Activated naive CD8-positive, alpha-beta T cell treated with anti-CD3 and anti-CD28 coated beads for 36 hours (primary cell): Measurements from ENCODE around the gene PET117. TPM values are rescaled to one million over a fixed set of nuclear protein-coding genes. Genes with fewer than 3 reads are reported as not detected.
"Not testable (repeated sequence)": the region's sequence is repeated elsewhere in the genome, so short reads cannot be mapped to it uniquely, and the experiment has no call there.

Experiments
- DNase-seq: peaks from one replicate; pipeline ENCODE4 v3.0.0; 2021
- H3K27ac Mint-ChIP-seq: one replicate; pipeline ENCODE4 v1.8.0; 2022; ENCODE audit warnings: mild to moderate bottlenecking, moderate library complexity, mixed read lengths
- H3K27me3 Mint-ChIP-seq: one replicate; pipeline ENCODE4 v1.8.0; 2022; ENCODE audit warnings: mild to moderate bottlenecking, mixed read lengths
- H3K36me3 Mint-ChIP-seq: one replicate; pipeline ENCODE4 v1.8.0; 2021; ENCODE audit warnings: mild to moderate bottlenecking, mixed read lengths
- H3K4me1 Mint-ChIP-seq: one replicate; pipeline ENCODE4 v1.8.0; 2021; ENCODE audit warnings: mixed read lengths
- H3K4me3 Mint-ChIP-seq: one replicate; pipeline ENCODE4 v1.8.0; 2022; ENCODE audit warnings: mild to moderate bottlenecking, moderate library complexity, mixed read lengths
- H3K9me3 Mint-ChIP-seq: one replicate; pipeline ENCODE4 v1.8.0; 2022; ENCODE audit warnings: mixed read lengths
- total RNA-seq, 2 experiments: library from RNA; stranded (reverse); gene quantifications; one replicate each; pipeline ENCODE4 v1.2.3, GENCODE V29; 2021

PET117 gene
- 10 to 100 TPM; 21.4 to 21.9 TPM for total RNA-seq

DNA sequence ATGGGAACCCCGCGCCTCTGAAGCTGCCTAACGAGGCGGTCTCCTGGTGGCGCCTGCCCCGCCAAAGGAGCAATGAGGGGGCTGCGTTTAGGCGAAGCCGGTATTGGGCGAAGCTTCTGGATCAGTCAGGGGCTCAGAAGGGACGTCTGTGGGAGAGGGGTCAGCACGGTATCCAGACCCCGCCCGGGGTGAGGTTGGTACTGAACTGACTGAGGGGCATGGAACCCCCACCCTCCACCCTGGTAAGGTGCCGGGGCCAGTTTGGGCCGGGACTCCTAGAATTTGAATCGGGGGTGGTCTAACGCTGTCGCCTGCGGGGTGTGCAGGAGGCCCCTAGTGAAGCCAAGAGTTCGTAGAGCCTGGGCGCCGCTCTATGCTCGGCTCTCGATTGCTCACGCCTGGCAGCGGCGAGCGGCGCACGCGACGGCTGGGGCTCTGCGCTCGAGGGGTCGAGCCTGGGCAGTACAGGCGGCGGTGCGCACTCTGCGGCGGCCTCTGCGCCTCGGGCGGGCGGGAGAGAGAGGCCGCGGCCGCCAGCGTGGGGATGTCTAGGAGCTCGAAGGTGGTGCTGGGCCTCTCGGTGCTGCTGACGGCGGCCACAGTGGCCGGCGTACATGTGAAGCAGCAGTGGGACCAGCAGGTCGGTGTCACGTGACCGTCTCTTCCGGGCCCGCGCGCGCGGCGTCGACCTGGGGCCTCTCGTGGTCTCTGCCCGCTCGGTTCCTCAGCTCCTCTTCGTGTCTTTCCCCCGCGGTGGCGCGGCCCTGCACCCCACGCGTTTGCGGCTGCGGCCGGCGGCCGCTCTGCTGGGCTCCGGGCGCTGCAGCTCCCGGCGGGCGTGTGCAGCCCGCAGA lies at the start of gene PET117, which contains the start of gene KAT14:
Gene PET117, plus strand, starts transcription at position 452 of the 854 bp plus-strand sequence. Its CDS starts 93 bp downstream, at position 545.
Gene KAT14, plus strand, starts transcription at position 452 of the 854 bp plus-strand sequence. CDS start 4,798 bp downstream, outside the sequence.
- peak; percentile 94 for DNase-seq
- Mint-ChIP-seq H3K27me3 (no peaks in the 10 kb centered on the region), H3K27ac (peak within 1 kb of the TSS; percentile 87), H3K9me3 (no peaks in the 10 kb centered on the region), H3K36me3 (peaks cover 16% of the 10 kb centered on the region), H3K4me3 (peak within 1 kb of the TSS; percentile 79), H3K4me1 (peaks cover 22% of the 10 kb centered on the region)

- DNase-seq, H3K9me3 Mint-ChIP-seq, H3K4me1 Mint-ChIP-seq, H3K36me3 Mint-ChIP-seq, H3K4me3 Mint-ChIP-seq, H3K27ac Mint-ChIP-seq: not testable (repeated sequence)
- H3K27me3 Mint-ChIP-seq: peaks cover 11% of the 10 kb centered on the region
These were observed 49.4 kb upstream of the PET117 start for GRCh38 chr20:18088298-18088697.

DNA sequence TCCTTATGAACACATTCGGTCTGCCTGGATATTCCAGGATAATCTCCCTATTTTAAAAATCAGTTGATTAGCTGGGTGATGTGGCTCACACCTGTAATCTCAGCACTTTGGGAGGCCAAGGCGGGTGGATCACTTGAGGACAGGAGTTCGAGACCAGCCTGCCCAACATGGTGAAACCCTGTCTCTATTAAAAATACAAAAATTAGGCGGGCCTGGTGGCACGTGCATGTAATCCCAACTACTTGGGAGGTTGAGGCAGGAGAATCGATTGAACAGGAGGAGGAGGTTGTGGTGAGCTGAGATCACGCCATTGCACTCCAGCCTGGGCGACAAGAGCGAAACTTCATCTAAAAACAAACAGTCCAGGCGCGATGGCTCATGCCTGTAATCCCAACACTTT lies 48.8 kb upstream of the PET117 start:
- H3K36me3 Mint-ChIP-seq, H3K27ac Mint-ChIP-seq, H3K9me3 Mint-ChIP-seq, H3K4me3 Mint-ChIP-seq, DNase-seq, H3K4me1 Mint-ChIP-seq: not testable (repeated sequence)
- H3K27me3 Mint-ChIP-seq: peaks cover 11% of the 10 kb centered on the region

GRCh38 chr20:18090044-18090443 lies 47.6 kb upstream of the PET117 start:
- no peaks in the 10 kb centered on the region for H3K9me3 Mint-ChIP-seq
- no peak overlapping the region for H3K4me3 Mint-ChIP-seq
- peaks cover 11% of the 10 kb centered on the region for H3K27me3 Mint-ChIP-seq
- no peak overlapping the region for H3K27ac Mint-ChIP-seq
- no peaks in the 10 kb centered on the region for H3K4me1 Mint-ChIP-seq
- H3K36me3 Mint-ChIP-seq: no peaks in the 10 kb centered on the region
- no peak for DNase-seq

DNA sequence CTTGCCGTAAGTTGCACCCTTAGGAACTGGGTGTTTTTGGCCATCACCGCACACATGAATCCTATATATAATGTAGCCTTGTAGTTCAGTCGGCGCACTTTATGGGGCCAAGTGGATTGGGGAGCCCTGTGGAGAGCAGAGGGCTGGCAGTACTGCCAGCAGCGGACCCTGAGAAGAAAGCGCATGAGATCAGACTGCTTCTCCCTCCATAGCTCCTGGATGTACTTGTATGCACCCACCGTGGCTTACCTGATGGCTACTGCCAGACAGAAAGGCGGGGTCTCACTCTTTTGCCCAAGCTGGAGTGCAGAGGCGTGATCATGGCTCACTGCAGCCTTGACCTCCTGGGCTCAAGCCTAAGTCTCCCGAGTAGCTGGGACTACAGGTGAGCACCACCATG lies 47.2 kb upstream of the PET117 start:
- Mint-ChIP-seq H3K36me3 (no peaks in the 10 kb centered on the region), H3K9me3 (no peaks in the 10 kb centered on the region), H3K4me1 (no peaks in the 10 kb centered on the region), H3K27me3 (peaks cover 11% of the 10 kb centered on the region), H3K27ac (no peak overlapping the region), H3K4me3 (no peak overlapping the region)
- DNase-seq: no peak

DNA sequence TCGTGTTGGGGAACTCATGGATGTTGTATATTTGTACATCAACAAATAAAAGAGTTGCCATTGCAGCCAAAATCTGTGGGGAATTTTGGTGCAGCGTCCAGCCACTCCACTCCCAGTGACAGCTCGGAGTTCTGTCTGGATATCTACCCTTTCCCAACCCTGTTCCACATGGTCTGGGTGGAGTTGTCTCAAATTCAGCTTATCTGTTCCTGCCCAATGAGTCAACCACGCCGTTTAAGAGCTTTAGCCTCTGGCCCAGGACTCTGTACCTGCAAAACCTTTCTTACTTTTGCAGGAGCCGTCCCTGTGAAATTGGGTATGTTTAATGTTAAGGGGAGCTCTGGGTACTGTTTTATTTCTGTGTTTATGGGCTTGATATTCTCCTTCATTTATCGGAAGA lies 46.0 kb upstream of the PET117 start:
- no peaks in the 10 kb centered on the region for H3K4me1 Mint-ChIP-seq
- no peak for DNase-seq
- H3K27ac Mint-ChIP-seq: no peak overlapping the region
- H3K4me3 Mint-ChIP-seq: no peak overlapping the region
- peaks cover 11% of the 10 kb centered on the region for H3K27me3 Mint-ChIP-seq
- H3K36me3 Mint-ChIP-seq: no peaks in the 10 kb centered on the region
- no peaks in the 10 kb centered on the region for H3K9me3 Mint-ChIP-seq

DNA sequence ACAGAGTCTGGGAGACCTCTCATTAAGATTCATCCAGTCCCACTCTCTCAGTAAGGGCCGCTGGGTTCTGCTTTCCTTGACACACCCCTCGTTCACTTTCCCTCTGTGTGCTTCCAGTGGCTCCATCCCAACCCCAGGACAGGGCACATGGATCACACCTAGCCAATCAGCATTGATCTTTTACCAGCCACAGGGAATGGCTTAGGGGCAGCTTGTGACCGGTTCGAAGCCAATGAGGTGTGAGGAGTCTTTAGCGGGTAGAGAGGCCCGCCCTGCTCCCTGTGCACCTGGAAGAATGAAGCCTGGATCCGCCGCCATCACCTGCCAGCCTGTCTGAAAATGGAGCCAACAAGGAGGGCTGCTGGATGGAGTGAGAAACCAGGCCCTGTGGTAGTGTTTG lies 44.8 kb upstream of the PET117 start:
- no peak for DNase-seq
- H3K9me3 Mint-ChIP-seq: no peaks in the 10 kb centered on the region

DNA sequence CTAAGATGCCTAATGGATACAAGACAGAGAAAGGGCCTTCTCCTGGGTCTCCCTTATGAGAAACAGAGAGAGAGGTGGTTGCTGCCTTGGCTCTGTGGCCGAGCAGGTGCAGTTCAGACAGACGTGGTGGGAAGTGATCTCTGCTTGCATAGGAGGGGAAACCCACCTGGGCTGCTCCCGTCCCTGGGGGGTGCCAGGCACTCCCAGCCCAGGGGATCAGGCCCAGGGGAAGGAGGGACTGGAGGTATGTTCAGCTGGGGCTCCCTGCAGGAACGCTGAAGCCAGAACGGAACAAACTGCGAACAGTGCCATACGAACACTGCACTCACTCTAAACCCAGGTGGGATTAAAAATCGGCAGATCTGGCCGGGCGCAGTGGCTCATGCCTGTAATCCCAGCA lies 44.3 kb upstream of the PET117 start:
- H3K4me1 Mint-ChIP-seq: no peaks in the 10 kb centered on the region
- no peaks in the 10 kb centered on the region for H3K9me3 Mint-ChIP-seq
- H3K36me3 Mint-ChIP-seq: no peaks in the 10 kb centered on the region
- H3K27me3 Mint-ChIP-seq: peaks cover 6% of the 10 kb centered on the region
- DNase-seq: no peak
- H3K27ac Mint-ChIP-seq: no peak overlapping the region
- no peak overlapping the region for H3K4me3 Mint-ChIP-seq

More for the DNA sequence above, 44.8 kb upstream of the PET117 start:
- Mint-ChIP-seq H3K27ac (no peak overlapping the region), H3K36me3 (no peaks in the 10 kb centered on the region), H3K4me3 (no peak overlapping the region), H3K27me3 (peaks cover 9% of the 10 kb centered on the region), H3K4me1 (no peaks in the 10 kb centered on the region)

GRCh38 chr20:18094191-18094590 lies 43.5 kb upstream of the PET117 start:
- H3K27me3 Mint-ChIP-seq: peaks cover 6% of the 10 kb centered on the region
- no peak for DNase-seq
- H3K4me3 Mint-ChIP-seq: no peak overlapping the region
- H3K4me1 Mint-ChIP-seq: no peaks in the 10 kb centered on the region
- no peaks in the 10 kb centered on the region for H3K36me3 Mint-ChIP-seq
- H3K9me3 Mint-ChIP-seq: no peaks in the 10 kb centered on the region
- H3K27ac Mint-ChIP-seq: no peak overlapping the region

- not testable (repeated sequence) for H3K4me3 Mint-ChIP-seq, DNase-seq, H3K4me1 Mint-ChIP-seq, H3K36me3 Mint-ChIP-seq, H3K27me3 Mint-ChIP-seq, H3K27ac Mint-ChIP-seq, H3K9me3 Mint-ChIP-seq
These were observed 37.1 kb upstream of the PET117 start for GRCh38 chr20:18100569-18100968.

DNA sequence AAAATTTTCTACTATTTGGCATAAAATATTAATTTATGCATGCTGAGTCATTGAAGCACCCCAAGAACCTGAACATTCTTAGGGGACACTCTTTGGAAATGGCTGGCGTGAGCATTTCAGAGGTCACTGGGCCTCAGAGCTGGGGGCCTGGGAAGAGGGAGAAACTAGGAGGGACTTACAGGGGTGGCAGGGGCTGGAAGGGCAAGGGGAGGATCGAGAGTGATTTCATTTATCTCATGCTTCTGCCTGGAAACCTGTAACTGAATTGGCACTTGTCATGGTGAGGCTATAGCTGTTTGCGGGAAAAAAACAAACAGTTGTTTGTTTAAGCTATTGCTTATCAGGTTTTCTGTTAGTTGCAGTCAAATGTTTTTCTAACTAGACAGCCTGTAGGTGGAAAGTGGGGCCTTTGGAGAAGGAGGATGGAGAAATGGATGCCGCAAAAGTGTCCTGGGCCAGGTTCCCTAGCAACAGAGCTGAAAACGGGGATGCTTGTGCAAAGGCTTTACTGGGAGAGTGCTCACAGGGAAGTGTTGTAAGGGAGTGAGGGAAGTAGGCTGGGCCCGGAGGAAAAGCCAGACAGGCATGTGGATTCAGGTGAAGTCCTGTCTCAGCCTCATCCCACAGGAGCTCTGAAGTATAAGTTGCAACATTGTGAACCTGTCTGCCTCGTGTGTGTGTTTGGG lies 36.4 kb upstream of the PET117 start:
- H3K36me3 Mint-ChIP-seq: no peaks in the 10 kb centered on the region
- peaks cover 6% of the 10 kb centered on the region for H3K27me3 Mint-ChIP-seq
- H3K4me3 Mint-ChIP-seq: no peak overlapping the region
- no peak for DNase-seq
- H3K27ac Mint-ChIP-seq: no peak overlapping the region
- no peaks in the 10 kb centered on the region for H3K4me1 Mint-ChIP-seq
- H3K9me3 Mint-ChIP-seq: no peaks in the 10 kb centered on the region

DNA sequence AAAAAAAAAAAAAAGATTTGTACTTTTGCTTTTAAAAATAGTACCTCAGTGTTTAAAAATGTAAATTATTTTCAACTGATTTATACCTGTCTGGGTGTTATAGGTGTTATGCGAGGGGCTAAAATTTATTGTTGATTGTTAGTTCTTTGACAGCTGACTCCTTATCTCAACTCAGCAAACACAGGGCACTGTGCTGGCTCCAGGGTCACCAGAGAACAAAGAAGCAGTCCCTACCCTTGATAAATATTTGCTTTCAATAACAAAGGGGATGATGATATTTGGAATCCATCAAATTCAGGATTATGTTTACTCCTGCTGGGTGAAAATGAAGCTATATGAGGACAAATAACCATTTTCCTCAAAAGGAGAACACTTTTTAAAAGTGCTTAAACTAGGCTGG lies 34.2 kb upstream of the PET117 start:
- DNase-seq: no peak
- peaks cover 1% of the 10 kb centered on the region for H3K9me3 Mint-ChIP-seq
- no peak overlapping the region for H3K27ac Mint-ChIP-seq
- peaks cover 6% of the 10 kb centered on the region for H3K27me3 Mint-ChIP-seq
- no peaks in the 10 kb centered on the region for H3K36me3 Mint-ChIP-seq
- no peaks in the 10 kb centered on the region for H3K4me1 Mint-ChIP-seq
- no peak overlapping the region for H3K4me3 Mint-ChIP-seq

GRCh38 chr20:18108326-18108725 lies 29.3 kb upstream of the PET117 start:
- Mint-ChIP-seq H3K9me3 (peaks cover 4% of the 10 kb centered on the region), H3K27ac (no peak overlapping the region), H3K4me1 (no peaks in the 10 kb centered on the region)

DNA sequence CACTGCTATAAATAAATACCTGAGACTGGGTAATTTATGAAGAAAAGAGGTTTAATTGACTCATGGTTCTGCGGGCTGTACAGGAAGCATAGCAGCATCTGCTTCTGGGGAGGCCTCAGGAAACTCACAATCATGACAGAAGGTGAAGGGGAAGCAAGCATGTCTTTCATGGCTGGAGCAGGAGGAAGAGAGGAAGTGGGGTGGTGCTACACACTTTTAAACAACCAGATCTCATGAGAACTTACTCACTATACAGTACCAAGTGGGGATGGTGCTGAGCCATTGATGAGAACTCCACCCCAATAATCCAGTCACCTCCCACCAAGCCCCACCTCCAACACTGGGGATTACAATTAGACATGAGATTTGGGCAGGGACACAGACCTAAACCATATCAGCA lies 9.1 kb upstream of the PET117 start:
- H3K4me1 Mint-ChIP-seq, H3K27me3 Mint-ChIP-seq, H3K36me3 Mint-ChIP-seq, DNase-seq, H3K4me3 Mint-ChIP-seq: not testable (repeated sequence)
- peak overlapping the region; percentile 4 for H3K27ac Mint-ChIP-seq
- peaks cover 14% of the 10 kb centered on the region for H3K9me3 Mint-ChIP-seq

More at GRCh38 chr20:18108326-18108725, 29.3 kb upstream of the PET117 start:
- Mint-ChIP-seq H3K27me3 (peaks cover 4% of the 10 kb centered on the region), H3K4me3 (no peak overlapping the region), H3K36me3 (peaks cover 3% of the 10 kb centered on the region)
- no peak for DNase-seq

DNA sequence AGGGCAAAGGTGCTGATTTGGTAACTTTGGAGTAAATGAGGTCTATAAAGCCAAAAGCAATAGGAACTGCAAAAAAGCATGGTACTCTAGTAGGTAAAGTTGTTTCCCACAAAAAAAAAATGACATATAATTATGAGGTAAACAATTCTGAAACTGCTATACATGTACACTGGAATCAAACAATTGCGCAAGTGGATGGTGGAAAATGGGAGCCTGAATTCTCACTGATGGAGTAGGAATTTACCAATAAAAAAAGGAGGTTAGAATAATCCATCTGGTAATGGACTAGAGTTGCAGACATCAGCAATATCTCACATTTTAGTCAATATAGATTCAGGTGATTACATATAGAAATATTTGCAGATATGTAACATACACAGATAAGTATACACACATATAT lies 5.0 kb upstream of the PET117 start:
- Mint-ChIP-seq H3K27ac (no peak overlapping the region), H3K27me3 (peaks cover 3% of the 10 kb centered on the region), H3K9me3 (peaks cover 10% of the 10 kb centered on the region), H3K36me3 (no peaks in the 10 kb centered on the region), H3K4me1 (peaks cover 8% of the 10 kb centered on the region), H3K4me3 (no peak overlapping the region)
- no peak for DNase-seq
